ENCODE measurements around the gene GRAMD2A. TPM values are rescaled to one million over a fixed set of nuclear protein-coding genes. Genes with fewer than 3 reads are reported as not detected.

GRAMD2A gene
- total RNA-seq, 1 experiment from 2014 or later = 1.2 TPM

DNA sequence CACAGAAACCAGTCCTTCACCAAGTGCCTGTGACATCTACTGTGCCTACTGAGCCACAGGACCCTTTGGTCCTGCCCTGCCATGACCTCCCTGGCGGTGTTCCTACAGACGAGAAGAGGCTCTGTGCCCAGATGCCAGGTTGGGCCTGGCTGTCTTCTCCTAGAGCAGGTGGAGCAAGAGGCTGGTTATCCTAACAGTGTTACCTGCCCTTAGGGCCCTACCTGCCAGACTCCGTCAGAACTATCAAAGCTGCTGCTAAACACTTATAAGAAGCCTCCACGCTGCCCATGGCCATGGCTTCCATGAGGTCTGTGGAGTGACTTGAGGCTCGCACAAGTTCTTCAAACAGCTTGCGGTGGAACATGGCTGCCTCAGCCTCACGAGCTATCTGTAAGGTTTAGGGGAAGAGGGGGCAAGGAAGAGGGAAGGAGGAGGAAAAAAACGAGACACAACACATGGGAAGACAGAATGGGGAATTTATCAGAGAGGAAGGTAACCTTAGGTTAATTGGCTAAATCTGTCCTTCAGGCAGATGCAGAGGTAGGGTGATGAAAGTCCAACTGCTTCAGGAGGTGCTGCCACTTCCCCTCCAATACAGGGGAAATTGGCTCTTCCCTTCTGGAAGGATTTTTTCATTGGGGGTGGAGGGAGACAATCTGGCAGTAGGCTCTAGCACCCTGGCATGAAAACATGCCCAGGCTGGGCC, 5.4 kb upstream of the GRAMD2A start:
- H3K9me3 Mint-ChIP-seq (ENCODE audit: unreplicated experiment) = no peaks in the 10 kb centered on the region
- ChIA-PET POLR2A (no interaction called here), CTCF (no interaction called here)
- H3K4me3 Mint-ChIP-seq (ENCODE audit: unreplicated experiment) = no peak overlapping the region
- Histone ChIP-seq H3K4me3 (ENCODE audit: low read depth, low read length) (no peak overlapping the region), H3K4me1 (0 out of 2 replicates have a peak, but pooled peaks cover 6% of the 10 kb centered on the region), H3K36me3 (ENCODE audit: control insufficient read depth, insufficient read depth, low read length) (peaks cover 25% of the 10 kb centered on the region), H3K27me3 (replicated peaks; ENCODE audit: control insufficient read depth, insufficient read depth, low read length) (no peaks in the 10 kb centered on the region), H3K9me3 (no peaks in the 10 kb centered on the region)
- peaks cover 97% of the 10 kb centered on the region for H3K36me3 Mint-ChIP-seq (ENCODE audit: insufficient read depth, unreplicated experiment)
- TF ChIP-seq, protein P1, sequence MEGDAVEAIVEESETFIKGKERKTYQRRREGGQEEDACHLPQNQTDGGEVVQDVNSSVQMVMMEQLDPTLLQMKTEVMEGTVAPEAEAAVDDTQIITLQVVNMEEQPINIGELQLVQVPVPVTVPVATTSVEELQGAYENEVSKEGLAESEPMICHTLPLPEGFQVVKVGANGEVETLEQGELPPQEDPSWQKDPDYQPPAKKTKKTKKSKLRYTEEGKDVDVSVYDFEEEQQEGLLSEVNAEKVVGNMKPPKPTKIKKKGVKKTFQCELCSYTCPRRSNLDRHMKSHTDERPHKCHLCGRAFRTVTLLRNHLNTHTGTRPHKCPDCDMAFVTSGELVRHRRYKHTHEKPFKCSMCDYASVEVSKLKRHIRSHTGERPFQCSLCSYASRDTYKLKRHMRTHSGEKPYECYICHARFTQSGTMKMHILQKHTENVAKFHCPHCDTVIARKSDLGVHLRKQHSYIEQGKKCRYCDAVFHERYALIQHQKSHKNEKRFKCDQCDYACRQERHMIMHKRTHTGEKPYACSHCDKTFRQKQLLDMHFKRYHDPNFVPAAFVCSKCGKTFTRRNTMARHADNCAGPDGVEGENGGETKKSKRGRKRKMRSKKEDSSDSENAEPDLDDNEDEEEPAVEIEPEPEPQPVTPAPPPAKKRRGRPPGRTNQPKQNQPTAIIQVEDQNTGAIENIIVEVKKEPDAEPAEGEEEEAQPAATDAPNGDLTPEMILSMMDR (IDR thresholded peaks at IDR 0.05; ENCODE audit: insufficient read depth in 1 of 2, low read depth in 1 of 2, low read length in 1 of 2, severe bottlenecking in 1 of 2, unreplicated experiment in 1 of 2) = no peak
- no TSS peak for BruUV-seq (replicated peaks)
- H3K27ac Mint-ChIP-seq (ENCODE audit: unreplicated experiment) = no peak overlapping the region
- DNase-seq = no peak
- peaks cover under 1% of the 10 kb centered on the region for H3K27me3 Mint-ChIP-seq (ENCODE audit: insufficient read depth, unreplicated experiment)
- no peaks in the 10 kb centered on the region for H3K4me1 Mint-ChIP-seq (ENCODE audit: low read depth, unreplicated experiment)
- intact Hi-C loops (cut with micrococcal nuclease; ENCODE audit: unreplicated experiment) = no loop called here

DNA sequence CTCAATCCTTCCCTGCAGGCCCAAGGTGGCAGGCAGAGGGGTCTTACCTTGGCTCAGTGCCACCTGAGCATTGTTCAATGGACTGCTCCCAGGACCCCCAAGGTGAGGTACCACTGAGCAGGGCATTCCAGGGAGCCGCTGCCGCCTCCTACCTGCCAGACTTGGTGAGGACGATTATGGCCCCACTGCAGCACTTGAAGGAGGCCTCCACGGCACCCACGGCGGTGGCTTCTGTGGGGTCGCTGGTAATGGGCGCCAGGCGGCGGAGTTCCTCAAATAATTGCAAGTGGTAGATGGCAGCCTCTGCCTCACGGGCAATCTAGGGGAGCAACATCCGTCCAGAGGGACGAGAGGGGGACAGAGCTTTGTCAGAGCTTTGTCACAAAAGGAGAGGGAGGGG, 4.7 kb upstream of the GRAMD2A start:
- peaks cover 20% of the 10 kb centered on the region for H3K36me3 ChIP-seq (ENCODE audit: control insufficient read depth, insufficient read depth, low read length)
- POLR2A ChIA-PET = no interaction called here
- no peaks in the 10 kb centered on the region for H3K9me3 Mint-ChIP-seq (ENCODE audit: unreplicated experiment)
- H3K9me3 ChIP-seq = no peaks in the 10 kb centered on the region
- no peak overlapping the region for H3K4me3 Mint-ChIP-seq (ENCODE audit: unreplicated experiment)
- CTCF ChIA-PET = no interaction called here
- no peak for DNase-seq
- no peaks in the 10 kb centered on the region for H3K27me3 ChIP-seq (replicated peaks; ENCODE audit: control insufficient read depth, insufficient read depth, low read length)
- H3K4me3 ChIP-seq (ENCODE audit: low read depth, low read length) = no peak overlapping the region
- no peaks in the 10 kb centered on the region for H3K4me1 Mint-ChIP-seq (ENCODE audit: low read depth, unreplicated experiment)
- 0 out of 2 replicates have a peak, but pooled peaks cover 6% of the 10 kb centered on the region for H3K4me1 ChIP-seq
- H3K36me3 Mint-ChIP-seq (ENCODE audit: insufficient read depth, unreplicated experiment) = peaks cover 96% of the 10 kb centered on the region
- intact Hi-C loops (cut with micrococcal nuclease; ENCODE audit: unreplicated experiment) = no loop called here
- peaks cover 2% of the 10 kb centered on the region for H3K27me3 Mint-ChIP-seq (ENCODE audit: insufficient read depth, unreplicated experiment)
- TF ChIP-seq, protein P1 (IDR thresholded peaks at IDR 0.05; ENCODE audit: insufficient read depth in 1 of 2, low read depth in 1 of 2, low read length in 1 of 2, severe bottlenecking in 1 of 2, unreplicated experiment in 1 of 2) = no peak
- BruUV-seq (replicated peaks) = no TSS peak
- H3K27ac Mint-ChIP-seq (ENCODE audit: unreplicated experiment) = no peak overlapping the region

DNA sequence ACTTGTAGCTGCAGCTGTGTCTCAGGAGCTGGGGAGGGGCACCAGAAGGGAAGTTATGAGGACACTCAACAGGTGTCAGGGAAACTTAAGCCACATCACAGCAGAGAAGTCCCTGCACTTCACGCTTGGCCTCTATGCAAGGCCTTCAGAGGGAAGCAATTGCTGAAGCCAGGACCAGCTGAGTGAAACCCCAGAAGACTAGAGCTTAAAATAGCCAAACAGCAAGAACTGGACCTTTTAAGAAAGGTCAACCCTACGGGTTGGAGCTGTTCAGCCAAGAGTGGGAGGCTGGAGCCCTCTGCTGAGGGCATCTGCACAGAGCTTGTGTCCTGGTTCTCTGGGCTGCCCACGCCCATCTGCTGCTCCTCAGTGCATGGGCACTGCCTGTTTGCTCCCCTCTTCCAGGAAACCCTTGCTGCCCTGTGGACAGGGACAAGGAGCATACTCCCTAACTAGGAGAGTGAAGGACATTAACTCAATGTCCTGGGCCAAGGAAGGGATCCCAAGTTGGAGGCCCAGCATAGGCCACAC, 3.9 kb upstream of the GRAMD2A start:
- Mint-ChIP-seq H3K4me3 (ENCODE audit: unreplicated experiment) (no peak overlapping the region), H3K27me3 (ENCODE audit: insufficient read depth, unreplicated experiment) (peaks cover 2% of the 10 kb centered on the region), H3K4me1 (ENCODE audit: low read depth, unreplicated experiment) (no peaks in the 10 kb centered on the region), H3K27ac (ENCODE audit: unreplicated experiment) (no peak overlapping the region), H3K36me3 (ENCODE audit: insufficient read depth, unreplicated experiment) (peaks cover 87% of the 10 kb centered on the region), H3K9me3 (ENCODE audit: unreplicated experiment) (no peaks in the 10 kb centered on the region)
- BruUV-seq (replicated peaks) = no TSS peak
- no peaks in the 10 kb centered on the region for H3K9me3 ChIP-seq
- no peaks in the 10 kb centered on the region for H3K27me3 ChIP-seq (replicated peaks; ENCODE audit: control insufficient read depth, insufficient read depth, low read length)
- TF ChIP-seq, protein P1 (IDR thresholded peaks at IDR 0.05; ENCODE audit: insufficient read depth in 1 of 2, low read depth in 1 of 2, low read length in 1 of 2, severe bottlenecking in 1 of 2, unreplicated experiment in 1 of 2) = no peak
- no peak overlapping the region for H3K4me3 ChIP-seq (ENCODE audit: low read depth, low read length)
- H3K36me3 ChIP-seq (ENCODE audit: control insufficient read depth, insufficient read depth, low read length) = peaks cover 14% of the 10 kb centered on the region
- ChIA-PET CTCF (interaction anchor here (0.6 kb wide), 2 partner anchors 105 to 1412 kb away, joined by 4 to 7 read pairs; no protein-coding TSS in a partner anchor), POLR2A (no interaction called here)
- DNase-seq = no peak
- H3K4me1 ChIP-seq = 0 out of 2 replicates have a peak, but pooled peaks cover 6% of the 10 kb centered on the region
- intact Hi-C loops (cut with micrococcal nuclease; ENCODE audit: unreplicated experiment) = no loop called here
